Tibial nerve (tissue), 4 donors: ENCODE measurements around the gene ADAT3.
"Not testable (repeated sequence)": the region's sequence is repeated elsewhere in the genome, so short reads cannot be mapped to it uniquely, and the experiment has no call there.

Source experiments
- EP300 ChIP-seq, 2 donors: sonication (generic); formaldehyde crosslinking; IDR thresholded peaks; one replicate each; pipeline ENCODE4 v1.6.1; 2017; ENCODE audit warnings: antibody characterized with exemption in 2 of 2, mild to moderate bottlenecking in 1 of 2
- POLR2A ChIP-seq, 2 donors: fragments of 450-650 bp; IDR thresholded peaks; one replicate each; pipeline ENCODE4 v1.6.1; 2017; ENCODE audit warnings: antibody characterized with exemption in 2 of 2, mild to moderate bottlenecking in 2 of 2, moderate library complexity in 2 of 2
- TF ChIP-seq, protein P1 (sequence below), 5 experiments: fragments of 200-600 bp in 3 of 5; fragments of 450-650 bp in 2 of 5; sonication (generic) in 3 of 5; IDR thresholded peaks; one replicate each; pipeline ENCODE4 v1.5.1; 2016 to 2019; ENCODE audit warnings: antibody characterized with exemption in 5 of 5, mild to moderate bottlenecking in 3 of 5, moderate library complexity in 2 of 5

DNA sequence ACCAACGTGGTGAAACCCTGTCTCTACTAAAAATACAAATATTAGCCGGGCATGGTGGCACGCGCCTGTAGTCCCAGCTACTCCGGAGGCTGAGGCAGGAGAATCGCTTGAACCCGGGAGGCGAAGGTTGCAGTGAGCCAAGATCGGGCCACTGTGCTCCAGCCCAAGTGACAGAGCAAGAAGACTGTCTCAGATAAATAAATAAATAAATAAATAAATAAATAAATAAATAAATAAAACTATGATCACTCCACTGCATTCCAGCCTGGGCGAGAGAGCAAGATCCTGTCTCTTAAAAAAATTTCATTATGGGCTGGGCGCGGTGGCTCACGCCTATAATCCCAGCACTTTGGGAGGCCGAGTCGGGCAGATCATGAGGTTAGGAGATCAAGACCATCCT, 18.8 kb upstream of the ADAT3 start:
- TF ChIP-seq, protein P1, sequence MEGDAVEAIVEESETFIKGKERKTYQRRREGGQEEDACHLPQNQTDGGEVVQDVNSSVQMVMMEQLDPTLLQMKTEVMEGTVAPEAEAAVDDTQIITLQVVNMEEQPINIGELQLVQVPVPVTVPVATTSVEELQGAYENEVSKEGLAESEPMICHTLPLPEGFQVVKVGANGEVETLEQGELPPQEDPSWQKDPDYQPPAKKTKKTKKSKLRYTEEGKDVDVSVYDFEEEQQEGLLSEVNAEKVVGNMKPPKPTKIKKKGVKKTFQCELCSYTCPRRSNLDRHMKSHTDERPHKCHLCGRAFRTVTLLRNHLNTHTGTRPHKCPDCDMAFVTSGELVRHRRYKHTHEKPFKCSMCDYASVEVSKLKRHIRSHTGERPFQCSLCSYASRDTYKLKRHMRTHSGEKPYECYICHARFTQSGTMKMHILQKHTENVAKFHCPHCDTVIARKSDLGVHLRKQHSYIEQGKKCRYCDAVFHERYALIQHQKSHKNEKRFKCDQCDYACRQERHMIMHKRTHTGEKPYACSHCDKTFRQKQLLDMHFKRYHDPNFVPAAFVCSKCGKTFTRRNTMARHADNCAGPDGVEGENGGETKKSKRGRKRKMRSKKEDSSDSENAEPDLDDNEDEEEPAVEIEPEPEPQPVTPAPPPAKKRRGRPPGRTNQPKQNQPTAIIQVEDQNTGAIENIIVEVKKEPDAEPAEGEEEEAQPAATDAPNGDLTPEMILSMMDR (IDR thresholded peaks at IDR 0.05) = not testable (repeated sequence)
- not testable (repeated sequence) for TF ChIP-seq POLR2A, EP300 (IDR thresholded peaks at IDR 0.05)
